Measurements from ENCODE around the gene GZMM.

The GZMM gene

DNA sequence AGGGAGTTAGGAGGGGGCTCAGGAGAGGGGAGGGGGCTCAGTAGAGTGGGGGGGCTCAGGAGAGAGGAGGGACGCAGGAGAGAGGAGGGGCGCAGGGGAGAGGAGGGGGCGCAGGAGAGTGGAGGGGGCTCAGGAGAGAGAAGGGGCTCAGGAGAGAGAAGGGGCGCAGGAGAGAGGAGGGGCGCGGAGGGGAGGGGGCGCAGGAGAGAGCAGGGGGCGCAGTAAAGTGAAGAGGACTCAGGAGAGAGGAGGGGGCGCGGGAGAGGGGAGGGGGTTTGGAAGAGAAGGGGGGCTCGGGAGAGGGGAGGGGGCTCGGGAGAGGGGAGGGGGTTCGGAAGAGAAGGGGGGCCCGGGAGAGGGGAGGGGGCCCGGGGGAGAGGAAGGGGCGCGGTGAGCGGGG, 46.9 kb upstream of the GZMM start:
- Mint-ChIP-seq H3K36me3 (ENCODE audit: low read depth) (peaks cover 6% of the 10 kb centered on the region), H3K4me1 (peaks cover 15% of the 10 kb centered on the region), H3K27ac (no peak overlapping the region), H3K9me3 (peaks cover 14% of the 10 kb centered on the region), H3K4me3 (no peak overlapping the region), H3K27me3 (ENCODE audit: low read depth, poor library complexity) (peaks cover 67% of the 10 kb centered on the region)
- no peak for DNase-seq
- TF ChIP-seq, protein P1, sequence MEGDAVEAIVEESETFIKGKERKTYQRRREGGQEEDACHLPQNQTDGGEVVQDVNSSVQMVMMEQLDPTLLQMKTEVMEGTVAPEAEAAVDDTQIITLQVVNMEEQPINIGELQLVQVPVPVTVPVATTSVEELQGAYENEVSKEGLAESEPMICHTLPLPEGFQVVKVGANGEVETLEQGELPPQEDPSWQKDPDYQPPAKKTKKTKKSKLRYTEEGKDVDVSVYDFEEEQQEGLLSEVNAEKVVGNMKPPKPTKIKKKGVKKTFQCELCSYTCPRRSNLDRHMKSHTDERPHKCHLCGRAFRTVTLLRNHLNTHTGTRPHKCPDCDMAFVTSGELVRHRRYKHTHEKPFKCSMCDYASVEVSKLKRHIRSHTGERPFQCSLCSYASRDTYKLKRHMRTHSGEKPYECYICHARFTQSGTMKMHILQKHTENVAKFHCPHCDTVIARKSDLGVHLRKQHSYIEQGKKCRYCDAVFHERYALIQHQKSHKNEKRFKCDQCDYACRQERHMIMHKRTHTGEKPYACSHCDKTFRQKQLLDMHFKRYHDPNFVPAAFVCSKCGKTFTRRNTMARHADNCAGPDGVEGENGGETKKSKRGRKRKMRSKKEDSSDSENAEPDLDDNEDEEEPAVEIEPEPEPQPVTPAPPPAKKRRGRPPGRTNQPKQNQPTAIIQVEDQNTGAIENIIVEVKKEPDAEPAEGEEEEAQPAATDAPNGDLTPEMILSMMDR (IDR thresholded peaks at IDR 0.05) = no peak

DNA sequence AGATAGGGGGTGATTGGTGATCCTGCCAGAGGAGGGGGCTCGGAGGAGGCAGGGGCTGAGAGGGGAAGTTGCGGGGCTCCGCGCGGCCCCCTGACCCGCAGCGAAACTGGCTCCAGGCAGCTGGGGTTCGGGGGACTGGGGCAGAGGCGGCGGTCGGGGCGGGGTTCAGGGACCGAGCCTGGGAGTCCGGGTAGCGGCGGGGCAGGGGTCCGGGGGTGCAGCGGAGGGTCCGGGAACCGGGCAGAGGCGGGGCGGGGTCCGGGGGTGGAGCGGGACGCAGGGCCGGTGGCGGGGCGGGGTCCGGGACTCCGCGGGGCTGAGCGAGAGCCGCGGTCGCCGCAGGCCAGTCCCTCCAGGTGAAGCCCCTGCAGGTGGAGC, 46.4 kb upstream of the GZMM start:
- DNase-seq = peak; percentile 39
- TF ChIP-seq, protein P1 (IDR thresholded peaks at IDR 0.05) = no peak
- peaks cover 72% of the 10 kb centered on the region for H3K27me3 Mint-ChIP-seq (ENCODE audit: low read depth, poor library complexity)

DNA sequence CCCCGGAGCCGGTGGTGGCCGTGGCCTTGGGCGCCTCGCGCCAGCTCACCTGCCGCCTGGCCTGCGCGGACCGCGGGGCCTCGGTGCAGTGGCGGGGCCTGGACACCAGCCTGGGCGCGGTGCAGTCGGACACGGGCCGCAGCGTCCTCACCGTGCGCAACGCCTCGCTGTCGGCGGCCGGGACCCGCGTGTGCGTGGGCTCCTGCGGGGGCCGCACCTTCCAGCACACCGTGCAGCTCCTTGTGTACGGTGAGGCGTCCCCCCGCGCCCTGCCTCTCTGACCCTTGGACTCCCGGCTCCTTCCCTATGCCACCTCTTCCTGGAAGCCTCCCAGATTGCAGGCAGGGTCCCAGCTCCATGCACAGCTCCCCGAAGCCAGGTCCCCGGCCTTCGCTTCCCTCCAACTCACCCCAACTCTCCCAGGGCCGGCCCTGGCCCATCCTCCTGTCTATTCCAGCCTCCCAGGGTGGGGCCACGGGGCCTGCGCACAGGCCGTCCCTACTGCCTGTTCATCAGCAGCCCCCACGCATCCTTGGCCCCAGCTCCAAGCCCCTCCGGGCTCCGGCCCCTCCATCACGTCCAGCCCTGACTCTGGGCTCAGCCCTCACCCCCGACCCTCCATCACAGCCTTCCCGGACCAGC, 45.9 kb upstream of the GZMM start:
- H3K4me1 Mint-ChIP-seq = peaks cover 19% of the 10 kb centered on the region
- TF ChIP-seq, protein P1 (IDR thresholded peaks at IDR 0.05) = no peak
- H3K4me3 Mint-ChIP-seq = peak overlapping the region; percentile 40
- H3K27ac Mint-ChIP-seq = no peak overlapping the region
- peaks cover 12% of the 10 kb centered on the region for H3K9me3 Mint-ChIP-seq
- H3K27me3 Mint-ChIP-seq (ENCODE audit: low read depth, poor library complexity) = peaks cover 74% of the 10 kb centered on the region
- H3K36me3 Mint-ChIP-seq (ENCODE audit: low read depth) = peaks cover 6% of the 10 kb centered on the region
- DNase-seq = no peak

More for the DNA sequence above, 46.4 kb upstream of the GZMM start:
- no peak overlapping the region for H3K4me3 Mint-ChIP-seq
- peaks cover 17% of the 10 kb centered on the region for H3K4me1 Mint-ChIP-seq
- H3K27ac Mint-ChIP-seq = no peak overlapping the region
- peaks cover 6% of the 10 kb centered on the region for H3K36me3 Mint-ChIP-seq (ENCODE audit: low read depth)
- peaks cover 14% of the 10 kb centered on the region for H3K9me3 Mint-ChIP-seq

DNA sequence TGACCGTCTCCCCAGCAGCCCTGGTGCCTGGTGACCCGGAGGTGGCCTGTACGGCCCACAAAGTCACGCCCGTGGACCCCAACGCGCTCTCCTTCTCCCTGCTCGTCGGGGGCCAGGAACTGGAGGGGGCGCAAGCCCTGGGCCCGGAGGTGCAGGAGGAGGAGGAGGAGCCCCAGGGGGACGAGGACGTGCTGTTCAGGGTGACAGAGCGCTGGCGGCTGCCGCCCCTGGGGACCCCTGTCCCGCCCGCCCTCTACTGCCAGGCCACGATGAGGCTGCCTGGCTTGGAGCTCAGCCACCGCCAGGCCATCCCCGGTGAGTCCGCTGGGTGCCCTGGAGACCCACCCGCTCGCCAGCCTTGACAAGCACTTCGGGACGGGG, 45.4 kb upstream of the GZMM start:
- TF ChIP-seq, protein P1 (IDR thresholded peaks at IDR 0.05) = no peak
- H3K4me1 Mint-ChIP-seq = peaks cover 16% of the 10 kb centered on the region
- DNase-seq = no peak
- peaks cover 77% of the 10 kb centered on the region for H3K27me3 Mint-ChIP-seq (ENCODE audit: low read depth, poor library complexity)
- peaks cover 10% of the 10 kb centered on the region for H3K9me3 Mint-ChIP-seq
- peaks cover 4% of the 10 kb centered on the region for H3K36me3 Mint-ChIP-seq (ENCODE audit: low read depth)
- H3K4me3 Mint-ChIP-seq = peak overlapping the region; percentile 40
- H3K27ac Mint-ChIP-seq = no peak overlapping the region

DNA sequence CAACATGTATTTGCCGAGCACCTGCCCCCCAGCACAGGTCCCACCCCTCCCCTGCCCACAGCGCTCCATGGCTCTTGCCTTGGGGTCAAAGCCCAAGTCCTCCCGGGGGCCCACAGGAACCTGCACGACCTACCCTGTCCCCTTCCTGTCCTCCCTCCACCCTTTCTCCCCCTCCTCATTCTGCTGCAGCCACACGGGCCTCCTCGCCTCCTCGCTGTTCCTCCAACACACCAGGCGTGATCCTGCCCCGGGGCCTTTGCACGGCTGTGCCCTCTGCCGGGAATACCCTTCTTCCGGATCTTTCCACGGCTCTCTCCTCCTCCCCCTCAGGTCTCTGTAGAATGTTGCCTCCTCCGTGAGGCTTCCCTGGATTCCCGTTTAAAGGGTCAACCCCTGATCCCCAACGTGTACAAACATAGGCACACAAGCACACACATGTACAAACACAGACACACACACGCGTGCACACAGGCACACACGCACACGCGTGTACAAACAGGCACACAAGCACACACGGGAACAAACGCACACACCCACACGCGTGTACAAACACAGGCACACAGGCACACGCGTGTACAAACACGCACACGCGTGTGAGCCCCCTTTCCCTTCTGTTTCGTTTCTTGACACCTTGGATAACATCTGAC, 44.8 kb upstream of the GZMM start:
- DNase-seq = no peak
- Mint-ChIP-seq H3K27ac (no peak overlapping the region), H3K27me3 (ENCODE audit: low read depth, poor library complexity) (peaks cover 76% of the 10 kb centered on the region), H3K36me3 (ENCODE audit: low read depth) (no peaks in the 10 kb centered on the region), H3K4me3 (peak overlapping the region; percentile 11), H3K9me3 (peaks cover 5% of the 10 kb centered on the region), H3K4me1 (peaks cover 12% of the 10 kb centered on the region)
- TF ChIP-seq, protein P1 (IDR thresholded peaks at IDR 0.05) = no peak

DNA sequence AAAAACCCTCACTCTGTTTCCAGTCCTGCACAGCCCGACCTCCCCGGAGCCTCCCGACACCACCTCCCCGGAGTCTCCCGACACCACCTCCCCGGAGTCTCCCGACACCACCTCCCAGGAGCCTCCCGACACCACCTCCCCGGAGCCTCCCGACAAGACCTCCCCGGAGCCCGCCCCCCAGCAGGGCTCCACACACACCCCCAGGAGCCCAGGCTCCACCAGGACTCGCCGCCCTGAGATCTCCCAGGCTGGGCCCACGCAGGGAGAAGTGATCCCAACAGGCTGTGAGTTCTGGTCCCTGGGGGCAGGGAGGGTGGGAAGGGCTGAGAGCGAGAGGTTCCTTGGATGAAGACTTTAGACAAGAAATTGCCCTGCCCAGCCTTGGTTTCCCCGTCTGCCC, 42.2 kb upstream of the GZMM start:
- Mint-ChIP-seq H3K9me3 (peaks cover 5% of the 10 kb centered on the region), H3K4me1 (peaks cover 21% of the 10 kb centered on the region), H3K4me3 (no peak overlapping the region), H3K36me3 (ENCODE audit: low read depth) (no peaks in the 10 kb centered on the region), H3K27ac (no peak overlapping the region), H3K27me3 (ENCODE audit: low read depth, poor library complexity) (peaks cover 70% of the 10 kb centered on the region)
- DNase-seq = no peak
- TF ChIP-seq, protein P1 (IDR thresholded peaks at IDR 0.05) = no peak

All from nephron progenitor cell (in vitro differentiated cells).